ENCODE data around the gene ARHGEF38.

- TF ChIP-seq EZH2 (IDR thresholded peaks at IDR 0.05): no peak
- no peak for TF ChIP-seq POLR2AphosphoS5 (IDR thresholded peaks at IDR 0.05; ENCODE audit: borderline replicate concordance, low read depth, low read length)
- TF ChIP-seq FOXP2 (optimal IDR thresholded peaks at IDR 0.05; ENCODE audit: control extremely low read depth, extremely low read length, insufficient read depth): no peak
Observed at GRCh38 chr4:105719204-105719603, 166.8 kb downstream of the ARHGEF38 start.
